Measurements from ENCODE around the gene LHX5.

The LHX5 gene

GRCh38 chr12:113464852-113465719 lies 6.6 kb downstream of the LHX5 start:
- no peak for DNase-seq

- DNase-seq, result no peak
Measured at GRCh38 chr12:113464452-113464775, 7.3 kb downstream of the LHX5 start.

- no peak for DNase-seq
Measured at GRCh38 chr12:113463746-113464451, 7.8 kb downstream of the LHX5 start.

GRCh38 chr12:113462998-113463745 lies 8.5 kb downstream of the LHX5 start:
- DNase-seq, result no peak

GRCh38 chr12:113462117-113462774 lies 9.4 kb downstream of the LHX5 start:
- DNase-seq, result peak; percentile 54

- peak; percentile 40 for DNase-seq
Measured at GRCh38 chr12:113461666-113462065, 10.0 kb downstream of the LHX5 start.

- no peak for DNase-seq
Measured at GRCh38 chr12:113459981-113460380, 11.7 kb downstream of the LHX5 start.

GRCh38 chr12:113457710-113458109 lies 14.0 kb downstream of the LHX5 start:
- DNase-seq, result no peak

GRCh38 chr12:113457185-113457584 lies 14.5 kb downstream of the LHX5 start:
- DNase-seq, result no peak

GRCh38 chr12:113456761-113457160 lies 14.9 kb downstream of the LHX5 start:
- no peak for DNase-seq

- DNase-seq, result no peak
Measured at GRCh38 chr12:113456199-113456598, 15.5 kb downstream of the LHX5 start.

- DNase-seq, result no peak
Measured at GRCh38 chr12:113453330-113453729, 18.3 kb downstream of the LHX5 start.

GRCh38 chr12:113452458-113452857 lies 19.2 kb downstream of the LHX5 start:
- DNase-seq, result no peak

GRCh38 chr12:113449839-113450238 lies 21.8 kb downstream of the LHX5 start:
- DNase-seq, result no peak

GRCh38 chr12:113449299-113449698 lies 22.4 kb downstream of the LHX5 start:
- no peak for DNase-seq

GRCh38 chr12:113448873-113449272 lies 22.8 kb downstream of the LHX5 start:
- DNase-seq, result no peak

- peak; percentile 88 for DNase-seq
Measured at GRCh38 chr12:113445544-113446171, 26.0 kb downstream of the LHX5 start.

- no peak for DNase-seq
Measured at GRCh38 chr12:113443030-113443539, 28.6 kb downstream of the LHX5 start.

GRCh38 chr12:113440947-113441782 lies 30.5 kb downstream of the LHX5 start:
- DNase-seq, result no peak

- no peak for DNase-seq
Measured at GRCh38 chr12:113440336-113440735, 31.3 kb downstream of the LHX5 start.

- no peak for DNase-seq
Measured at GRCh38 chr12:113439606-113440030, 32.1 kb downstream of the LHX5 start.

- DNase-seq, result no peak
Measured at GRCh38 chr12:113439301-113439597, 32.4 kb downstream of the LHX5 start.

Data from MV-4-11 (cell line).